Measurements from ENCODE around the gene TMEM132C. TPM values are rescaled to one million over a fixed set of nuclear protein-coding genes. Genes with fewer than 3 reads are reported as not detected.

The TMEM132C gene
- total and polyA plus RNA-seq, 2 of the 8 experiments (the other 6 are each of a cell fraction or from before 2014, with no cell fraction given): 0.23 to 0.76 TPM

- H3K23ac ChIP-seq (ENCODE audit: insufficient read length): no peak overlapping the region
- no peaks in the 10 kb centered on the region for H3K36me3 ChIP-seq (ENCODE audit: control insufficient read depth in 2 of 4, insufficient read depth in 4 of 4, low read length in 3 of 4)
- no peak overlapping the region for H3K18ac ChIP-seq (ENCODE audit: extremely low read depth, low read length)
- peaks cover 0 to 3% (median 0%) of the 10 kb centered on the region in 4 experiments; a peak in 1 of 7 replicates for H3K4me1 ChIP-seq (replicated peaks in 1 of 4; ENCODE audit: control insufficient read depth in 3 of 4, insufficient read depth in 4 of 4, low read length in 3 of 4)
- ChIA-PET CTCF (ENCODE audit: partially characterized antibody) (no interaction called here), POLR2A (ENCODE audit: partially characterized antibody) (no interaction called here)
- 71% methylated on average over 4 of the region's 4 CpGs; no CpG with 5 or more reads in 1 of the 2 experiments for WGBS, 2 experiments (ENCODE audit: extremely low coverage in 1 of 2, insufficient coverage in 1 of 2, insufficient read length in 1 of 2, insufficient replicate concordance in 2 of 2, low coverage in 1 of 2, low lambda C conversion rate in 2 of 2, missing lambda C conversion rate in 1 of 2)
- H3K4me2 ChIP-seq (ENCODE audit: insufficient read depth in 1 of 2, low read depth in 2 of 2, low read length in 2 of 2): no peak overlapping the region
- TF ChIP-seq BRCA1 (IDR thresholded peaks at IDR 0.05; ENCODE audit: low read depth, low read length) (no peak), RXRA (IDR thresholded peaks at IDR 0.05; ENCODE audit: insufficient read depth, low read depth, low read length) (no peak), FOSL1 (IDR thresholded peaks at IDR 0.05; ENCODE audit: insufficient read depth, low read depth, low read length) (no peak), NANOG (IDR thresholded peaks at IDR 0.05; ENCODE audit: insufficient read depth, low read depth, low read length, poor library complexity, severe bottlenecking) (no peak), RFX5 (IDR thresholded peaks at IDR 0.05; ENCODE audit: borderline replicate concordance, low read depth, low read length) (no peak), NRF1 (IDR thresholded peaks at IDR 0.05; ENCODE audit: low read depth, low read length) (no peak), SRF (IDR thresholded peaks at IDR 0.05; ENCODE audit: low read depth, low read length) (no peak), TEAD4 (IDR thresholded peaks at IDR 0.05; ENCODE audit: low read depth, low read length) (no peak), TAF7 (optimal IDR thresholded peaks at IDR 0.05; ENCODE audit: borderline replicate concordance, low read depth, low read length) (no peak), CEBPB (IDR thresholded peaks at IDR 0.05; ENCODE audit: low read depth, low read length) (no peak), KDM5A (IDR thresholded peaks at IDR 0.05; ENCODE audit: low read length) (no peak), JUN (IDR thresholded peaks at IDR 0.05; ENCODE audit: low read depth, low read length) (no peak), SIRT6 (IDR thresholded peaks at IDR 0.05; ENCODE audit: low read length) (no peak), PHF8 (conservative IDR thresholded peaks at IDR 0.05; ENCODE audit: low read depth, low read length) (no peak)
- no peaks in the 10 kb centered on the region for H4K20me1 ChIP-seq (replicated peaks in 1 of 2; ENCODE audit: control insufficient read depth in 1 of 2, insufficient read depth in 2 of 2, low read length in 2 of 2)
- H3K14ac ChIP-seq (ENCODE audit: insufficient read length): no peak overlapping the region
- no peaks in the 10 kb centered on the region for H3K79me1 ChIP-seq (ENCODE audit: low read depth, low read length)
- H3K4ac ChIP-seq (replicated peaks; ENCODE audit: insufficient read length, low read depth, low read length): no peak overlapping the region
- H2BK12ac ChIP-seq (ENCODE audit: low read depth, low read length): no peak overlapping the region
- H2BK5ac ChIP-seq (ENCODE audit: low read depth, low read length): no peak overlapping the region
- no peak overlapping the region for H3K27ac ChIP-seq (ENCODE audit: low read depth, low read length)
- no peak overlapping the region for H3K9ac ChIP-seq (replicated peaks in 1 of 4; ENCODE audit: extremely low read depth in 1 of 4, low read depth in 3 of 4, low read length in 3 of 4)
- no peak overlapping the region for H2AFZ ChIP-seq (ENCODE audit: low read length)
- no peak overlapping the region for H2BK20ac ChIP-seq (ENCODE audit: low read length)
- H4K5ac ChIP-seq (ENCODE audit: insufficient read length, low read depth, low read length): no peak overlapping the region
- H2AK5ac ChIP-seq (ENCODE audit: low read depth, low read length): no peak overlapping the region
- H3K23me2 ChIP-seq (ENCODE audit: low read depth, low read length): no peaks in the 10 kb centered on the region; the same call in 1 of the 2 replicates
- FAIRE-seq: no peak
- no peak overlapping the region for H4K91ac ChIP-seq (replicated peaks; ENCODE audit: insufficient read length, low read length)
- no peak overlapping the region for H2BK15ac ChIP-seq (ENCODE audit: low read length)
- H2BK120ac ChIP-seq (replicated peaks; ENCODE audit: low read depth, low read length): no peak overlapping the region
- peaks cover 8% of the 10 kb centered on the region in 2 experiments; a peak in 3 of 4 replicates for H3K9me3 ChIP-seq (ENCODE audit: insufficient read depth in 2 of 2, low read depth in 1 of 2, low read length in 1 of 2)
- no peak overlapping the region for H4K8ac ChIP-seq (ENCODE audit: extremely low read depth, insufficient read depth, low read length)
- H3K4me3 ChIP-seq (ENCODE audit: extremely low read depth in 1 of 4, insufficient read depth in 2 of 4, low read depth in 3 of 4, low read length in 4 of 4): no peak overlapping the region
- no peak for DNase-seq (ENCODE audit: low read depth in 1 of 2, low spot score in 2 of 2)
- H3K27me3 ChIP-seq (replicated peaks in 1 of 4; ENCODE audit: control insufficient read depth in 3 of 4, extremely low read depth in 1 of 4, insufficient read depth in 3 of 4, low read length in 3 of 4): no peaks in the 10 kb centered on the region
- H3K56ac ChIP-seq (replicated peaks; ENCODE audit: insufficient read length, low read depth, low read length): no peak overlapping the region
- H3K79me2 ChIP-seq (ENCODE audit: control insufficient read depth in 1 of 2, insufficient read depth in 2 of 2, low read length in 2 of 2): no peaks in the 10 kb centered on the region
Measured at GRCh38 chr12:128573907-128574306, 306.9 kb downstream of the TMEM132C start.
